B cell (primary cell): ENCODE results near the gene PRPF38B. TPM values are rescaled to one million over a fixed set of nuclear protein-coding genes. Genes with fewer than 3 reads are reported as not detected.

Experiments used
- ATAC-seq: fragments of 200-7000 bp; cut with Tn5 transposase; one replicate; pipeline ENCODE4 v1.10.0; 2021; ENCODE audit warnings: low read depth, mild to moderate bottlenecking, moderate number of reproducible peaks, moderate library complexity
- CTCF ChIA-PET: fragments of 350-600 bp; sonication (Branson Sonifier 250); formaldehyde crosslinking; loops from one replicate; lab custom pipeline; 2021; ENCODE audit warnings: antibody characterized with exemption, inconsistent platforms; lab: Charles Lee
- POLR2A ChIA-PET: fragments of 350-600 bp; sonication (Branson Sonifier 250); formaldehyde crosslinking; loops from one replicate; lab custom pipeline; 2021; ENCODE audit warnings: antibody characterized with exemption; lab: Charles Lee
- DNase-seq: peaks from one replicate; pipeline ENCODE4 v3.0.0; 2013
- H2AFZ ChIP-seq: 2 replicates; pipeline ENCODE4 v1.6.1; 2012; ENCODE audit warnings: mild to moderate bottlenecking, low read depth, low read length; ENCODE audit not compliant: insufficient read depth, poor library complexity, severe bottlenecking
- H3K27ac ChIP-seq, 2 donors: 1 replicate in 1 of 2; 2 replicates in 1 of 2; pipeline ENCODE4 v1.5.1; 2012 to 2013; ENCODE audit warnings: low read length in 2 of 2, mild to moderate bottlenecking in 2 of 2, moderate library complexity in 1 of 2
- H3K27me3 ChIP-seq, 4 experiments: fragments of 200-600 bp in 1 of 4; sonication (generic) in 1 of 4; replicated peaks in 1 of 4; 1 replicate in 2 of 4; 2 replicates in 2 of 4; pipeline versions ENCODE4 v1.6.1 to v1.7.0; 2013 to 2016; ENCODE audit warnings: low read length in 3 of 4, mild to moderate bottlenecking in 2 of 4, mixed read lengths in 1 of 4, moderate library complexity in 1 of 4; ENCODE audit not compliant: insufficient read depth in 4 of 4, control insufficient read depth in 3 of 4; ENCODE audit errors: control extremely low read depth in 1 of 4
- H3K36me3 ChIP-seq, 2 experiments: replicated peaks in 1 of 2; 1 replicate in 1 of 2; 2 replicates in 1 of 2; pipeline versions ENCODE4 v1.6.1 to v1.7.1; 2013; ENCODE audit warnings: low read length in 1 of 2; ENCODE audit not compliant: insufficient read depth in 2 of 2, control insufficient read depth in 1 of 2; ENCODE audit errors: control extremely low read depth in 1 of 2, extremely low read depth in 1 of 2
- H3K4me1 ChIP-seq, 2 donors: fragments of 200-600 bp in 1 of 2; sonication (generic) in 1 of 2; 1 replicate in 1 of 2; 2 replicates in 1 of 2; pipeline versions ENCODE4 v1.5.1 to v1.6.1; 2013 to 2017; ENCODE audit warnings: low read length in 2 of 2; ENCODE audit not compliant: control insufficient read depth in 2 of 2, insufficient read depth in 2 of 2
- H3K4me2 ChIP-seq: replicated peaks from 2 replicates; pipeline ENCODE3; 2012; ENCODE audit warnings: mild to moderate bottlenecking, low read depth, low read length; ENCODE audit not compliant: poor library complexity, severe bottlenecking
- H3K4me3 ChIP-seq, 5 experiments: fragments of 200-600 bp in 1 of 5; sonication (generic) in 1 of 5; 1 replicate in 3 of 5; 2 replicates in 2 of 5; pipeline versions ENCODE4 v1.5.1 to v1.7.0; 2011 to 2016; ENCODE audit warnings: low read length in 4 of 5, mild to moderate bottlenecking in 4 of 5, low read depth in 2 of 5, control low read depth in 1 of 5, moderate library complexity in 1 of 5; ENCODE audit not compliant: insufficient read depth in 1 of 5; ENCODE audit errors: control extremely low read depth in 1 of 5, extremely low read depth in 1 of 5
- H3K79me2 ChIP-seq: fragments of 200-600 bp; sonication (generic); one replicate; pipeline ENCODE4 v1.6.0; 2016; ENCODE audit warnings: low read length; ENCODE audit not compliant: control insufficient read depth, insufficient read depth
- H3K9ac ChIP-seq: fragments of 200-600 bp; sonication (generic); 2 replicates; pipeline ENCODE4 v1.6.1; 2017; ENCODE audit warnings: mild to moderate bottlenecking, low read length, moderate library complexity
- H3K9me3 ChIP-seq, 3 donors: one replicate each; pipeline versions ENCODE4 v1.6.1 to v1.7.1; 2013; ENCODE audit warnings: low read length in 2 of 3; ENCODE audit not compliant: control insufficient read depth in 2 of 3, insufficient read depth in 1 of 3; ENCODE audit errors: control extremely low read depth in 1 of 3
- H4K20me1 ChIP-seq: 2 replicates; pipeline ENCODE4 v1.6.0; 2012; ENCODE audit warnings: mild to moderate bottlenecking, low read length; ENCODE audit not compliant: insufficient read depth, control insufficient read depth, poor library complexity, severe bottlenecking
- H3K27ac Mint-ChIP-seq: one replicate; pipeline ENCODE4 v1.8.0; 2021; ENCODE audit warnings: mixed read lengths
- H3K27me3 Mint-ChIP-seq: one replicate; pipeline ENCODE4 v1.8.0; 2021; ENCODE audit warnings: mixed read lengths
- H3K4me1 Mint-ChIP-seq: one replicate; pipeline ENCODE4 v1.8.0; 2021; ENCODE audit warnings: mixed read lengths
- H3K4me3 Mint-ChIP-seq: one replicate; pipeline ENCODE4 v1.8.0; 2021; ENCODE audit warnings: mixed read lengths
- H3K9me3 Mint-ChIP-seq: one replicate; pipeline ENCODE4 v1.8.0; 2022; ENCODE audit warnings: mixed read lengths; ENCODE audit not compliant: insufficient read depth
- CTCF ChIP-seq: fragments of 200-600 bp; IDR thresholded peaks from one replicate; pipeline ENCODE4 v1.8.0; 2022; ENCODE audit warnings: antibody characterized with exemption, mild to moderate bottlenecking
- EZH2 ChIP-seq: IDR thresholded peaks from 2 replicates; pipeline ENCODE4 v1.6.1; 2012; ENCODE audit warnings: borderline replicate concordance, low read depth, mild to moderate bottlenecking, moderate library complexity, low read length; ENCODE audit not compliant: insufficient read depth, poor library complexity, severe bottlenecking
- WGBS: methylation state at CpG from one replicate; pipeline ENCODE4 v1.1.5; 2013; ENCODE audit warnings: missing lambda C conversion rate; ENCODE audit not compliant: insufficient coverage; 5-methylcytosine and 5-hydroxymethylcytosine counted together
- intact Hi-C: fragments of 100-400 bp; cut with micrococcal nuclease; formaldehyde crosslinking; loops from one replicate; pipeline ENCODE4 v1.10.0; 2022
- polyA plus RNA-seq: library from polyadenylated mRNA; depleted of rRNA; stranded (reverse); fragments of >200 nt; gene quantifications from 2 replicates; pipeline ENCODE4 v1.2.3, GENCODE V29; 2012
- total RNA-seq, 2 donors: library from RNA; stranded (reverse); fragments of 120-200 nt in 1 of 2; gene quantifications; 1 replicate in 1 of 2; 2 replicates in 1 of 2; pipeline versions ENCODE4 v1.2.3 to v1.2.4, GENCODE V29; 2013 to 2022

The PRPF38B gene
- total and polyA plus RNA-seq, 2 donors (not counting 1 experiment from before 2014, with no cell fraction given), result 48.7 to 114 TPM

GRCh38 chr1:108646648-108647269 lies 45.4 kb upstream of the PRPF38B start:
- Histone ChIP-seq H3K9ac (no peak overlapping the region), H3K79me2 (no peaks in the 10 kb centered on the region), H3K27me3 (no peaks in the 10 kb centered on the region), H3K36me3 (peaks cover 3 to 4% of the 10 kb centered on the region in 2 experiments), H3K4me3 (no peak overlapping the region), H3K27ac (peak overlapping the region; percentile 50 to 64), H3K4me2 (peak overlapping the region; percentile 24), H3K4me1 (peaks cover 13 to 19% of the 10 kb centered on the region in 2 donors), H4K20me1 (no peaks in the 10 kb centered on the region), H3K9me3 (no peaks in the 10 kb centered on the region), H2AFZ (peak overlapping the region; percentile 46)
- DNase-seq (peak; percentile 57), ATAC-seq (peak; percentile 78)
- Mint-ChIP-seq H3K27ac (peak overlapping the region; percentile 84), H3K27me3 (no peaks in the 10 kb centered on the region), H3K9me3 (peaks cover 2% of the 10 kb centered on the region), H3K4me3 (peak overlapping the region; percentile 32), H3K4me1 (peaks cover 21% of the 10 kb centered on the region)
- ChIA-PET CTCF (interaction anchor here (1.2 to 5.9 kb wide), 4 partner anchors 85 to 436 kb away, joined by 4 to 121 read pairs (median 8); no protein-coding TSS in a partner anchor), POLR2A (interaction anchor here (0.5 to 1.8 kb wide), 2 partner anchors 14 to 453 kb away, joined by 3 to 10 read pairs; partner anchors contain the start of gene HENMT1)
- intact Hi-C loops, result no loop called here
- WGBS, result 53% methylated on average over 11 of the region's 11 CpGs
- TF ChIP-seq EZH2 (no peak), CTCF (no peak)

- DNase-seq, result no peak
- intact Hi-C loops, result no loop called here
- no CpG with 5 or more reads among the region's 2 CpGs for WGBS
- Mint-ChIP-seq H3K9me3 (peaks cover 3% of the 10 kb centered on the region), H3K27me3 (no peaks in the 10 kb centered on the region), H3K4me3 (no peak overlapping the region), H3K4me1 (no peaks in the 10 kb centered on the region), H3K27ac (no peak overlapping the region)
- no peak overlapping the region for H2AFZ ChIP-seq
- H3K4me2 ChIP-seq, result no peak overlapping the region
- no peaks in the 10 kb centered on the region for H4K20me1 ChIP-seq
- no peak overlapping the region for H3K27ac ChIP-seq
- ChIA-PET POLR2A (no interaction called here), CTCF (no interaction called here)
- ATAC-seq, result no peak
- no peaks in the 10 kb centered on the region for H3K27me3 ChIP-seq
- H3K4me3 ChIP-seq, result no peak overlapping the region
- peaks cover 3 to 5% of the 10 kb centered on the region in 2 experiments for H3K36me3 ChIP-seq
- no peak overlapping the region for H3K9ac ChIP-seq
- H3K4me1 ChIP-seq, result no peaks in the 10 kb centered on the region
- TF ChIP-seq CTCF (no peak), EZH2 (no peak)
- H3K9me3 ChIP-seq, result peaks cover 0 to 7% (median 0%) of the 10 kb centered on the region in 3 donors
- no peaks in the 10 kb centered on the region for H3K79me2 ChIP-seq
Observed at GRCh38 chr1:108653431-108654105, 38.5 kb upstream of the PRPF38B start.
